ENCODE data around the gene EVL.
"Not testable (repeated sequence)": the region's sequence is repeated elsewhere in the genome, so short reads cannot be mapped to it uniquely, and the experiment has no call there.

The EVL gene

GRCh38 chr14:100146531-100147091 is 81.4 kb downstream of the EVL start:
- DNase-seq = no peak
- TF ChIP-seq GATA1 (IDR thresholded peaks at IDR 0.05; ENCODE audit: low read depth, low read length) = no peak
- TF ChIP-seq POLR2A (IDR thresholded peaks at IDR 0.05; ENCODE audit: low read length) = no peak

GRCh38 chr14:100147181-100147631 is 82.0 kb downstream of the EVL start:
- no peak for TF ChIP-seq GATA1 (IDR thresholded peaks at IDR 0.05; ENCODE audit: low read depth, low read length)
- no peak for TF ChIP-seq POLR2A (IDR thresholded peaks at IDR 0.05; ENCODE audit: low read length)

GRCh38 chr14:100147691-100148464 is 82.7 kb downstream of the EVL start:
- DNase-seq = no peak
- TF ChIP-seq GATA1 (IDR thresholded peaks at IDR 0.05; ENCODE audit: low read depth, low read length) = no peak
- no peak for TF ChIP-seq POLR2A (IDR thresholded peaks at IDR 0.05; ENCODE audit: low read length)

More at GRCh38 chr14:100147181-100147631, 82.0 kb downstream of the EVL start:
- DNase-seq = no peak

GRCh38 chr14:100148837-100149731 is 83.9 kb downstream of the EVL start:
- DNase-seq = no peak
- TF ChIP-seq POLR2A (IDR thresholded peaks at IDR 0.05; ENCODE audit: low read length) = no peak
- TF ChIP-seq GATA1 (IDR thresholded peaks at IDR 0.05; ENCODE audit: low read depth, low read length) = no peak

- no peak for DNase-seq
- TF ChIP-seq GATA1 (IDR thresholded peaks at IDR 0.05; ENCODE audit: low read depth, low read length) (no peak), POLR2A (IDR thresholded peaks at IDR 0.05; ENCODE audit: low read length) (no peak)
Measured at GRCh38 chr14:100149851-100150611, 84.8 kb downstream of the EVL start.

- TF ChIP-seq GATA1 (IDR thresholded peaks at IDR 0.05; ENCODE audit: low read depth, low read length) (no peak), POLR2A (IDR thresholded peaks at IDR 0.05; ENCODE audit: low read length) (no peak)
- DNase-seq = no peak
Measured at GRCh38 chr14:100150932-100151587, 85.8 kb downstream of the EVL start.

- TF ChIP-seq POLR2A (IDR thresholded peaks at IDR 0.05; ENCODE audit: low read length) = no peak
- no peak for TF ChIP-seq GATA1 (IDR thresholded peaks at IDR 0.05; ENCODE audit: low read depth, low read length)
- no peak for DNase-seq
Measured at GRCh38 chr14:100152091-100152490, 86.9 kb downstream of the EVL start.

- TF ChIP-seq GATA1 (IDR thresholded peaks at IDR 0.05; ENCODE audit: low read depth, low read length) = no peak
- TF ChIP-seq POLR2A (IDR thresholded peaks at IDR 0.05; ENCODE audit: low read length) = no peak
- DNase-seq = no peak
Measured at GRCh38 chr14:100153560-100153959, 88.3 kb downstream of the EVL start.

- peak; percentile 67 to 77 for DNase-seq
- TF ChIP-seq POLR2A (IDR thresholded peaks at IDR 0.05; ENCODE audit: low read length) = no peak
- TF ChIP-seq GATA1 (IDR thresholded peaks at IDR 0.05; ENCODE audit: low read depth, low read length) = no peak
Measured at GRCh38 chr14:100155049-100155621, 89.9 kb downstream of the EVL start.

GRCh38 chr14:100155756-100156616 is 90.8 kb downstream of the EVL start:
- no peak for DNase-seq
- TF ChIP-seq GATA1 (IDR thresholded peaks at IDR 0.05; ENCODE audit: low read depth, low read length) (no peak), POLR2A (IDR thresholded peaks at IDR 0.05; ENCODE audit: low read length) (no peak)

- no peak for DNase-seq
- TF ChIP-seq POLR2A (IDR thresholded peaks at IDR 0.05; ENCODE audit: low read length) (no peak), GATA1 (IDR thresholded peaks at IDR 0.05; ENCODE audit: low read depth, low read length) (no peak)
Measured at GRCh38 chr14:100156776-100157175, 91.6 kb downstream of the EVL start.

- not testable (repeated sequence) for DNase-seq
Measured at GRCh38 chr14:100157548-100158232, 92.5 kb downstream of the EVL start.
